Renal cortex interstitium (tissue), 11 donors: ENCODE data around the gene SDC4. TPM values are rescaled to one million over a fixed set of nuclear protein-coding genes. Genes with fewer than 3 reads are reported as not detected.
A peak's percentile ranks its signal among the peaks of the same experiment; 100 is the strongest.

Experiments used
- DNase-seq, 11 donors: peaks; one replicate each; pipeline ENCODE4 v3.0.0-alpha.2; 2013; ENCODE audit warnings: low read depth in 9 of 11, low spot score in 4 of 11; ENCODE audit errors: extremely low read depth in 1 of 11
- polyA plus RNA-seq, 3 donors: library from polyadenylated mRNA; unstranded; fragments of 120-200 nt; gene quantifications; one replicate each; pipeline ENCODE4 v1.2.1, GENCODE V29; 2013; ENCODE audit not compliant: insufficient read length in 3 of 3

The SDC4 gene
- polyA plus RNA-seq, 3 donors = 130 to 177 (median 159) TPM

DNA sequence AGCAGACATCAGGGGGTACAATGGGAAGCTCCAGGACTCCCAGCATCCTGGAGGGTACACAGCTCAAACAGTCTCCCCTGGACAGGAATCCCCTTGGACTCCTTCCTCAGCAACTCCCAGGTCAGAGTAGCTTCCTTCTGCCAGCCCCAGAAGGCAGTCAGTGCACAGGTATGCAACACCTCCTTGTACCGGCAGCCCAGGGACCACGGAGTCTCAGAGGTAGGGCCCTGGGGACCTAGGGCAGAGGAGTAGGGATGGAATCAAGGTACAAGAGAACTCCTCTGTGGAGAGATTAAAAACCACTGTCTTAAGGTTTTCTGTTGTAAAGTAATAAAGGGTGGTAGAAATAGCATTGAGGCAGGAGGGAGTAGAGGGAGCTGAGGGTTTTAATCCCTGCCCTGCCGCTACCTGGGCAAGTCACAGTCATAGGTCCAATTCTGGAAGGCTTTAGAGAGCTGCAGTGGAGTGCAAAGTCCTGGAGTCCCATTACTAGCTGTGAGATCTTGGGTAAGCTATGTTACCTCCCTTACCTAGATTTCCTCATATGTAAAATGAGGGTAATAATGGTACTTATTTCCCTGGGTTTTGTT lies 22.4 kb upstream of the SDC4 start:
- no peak for DNase-seq

DNA sequence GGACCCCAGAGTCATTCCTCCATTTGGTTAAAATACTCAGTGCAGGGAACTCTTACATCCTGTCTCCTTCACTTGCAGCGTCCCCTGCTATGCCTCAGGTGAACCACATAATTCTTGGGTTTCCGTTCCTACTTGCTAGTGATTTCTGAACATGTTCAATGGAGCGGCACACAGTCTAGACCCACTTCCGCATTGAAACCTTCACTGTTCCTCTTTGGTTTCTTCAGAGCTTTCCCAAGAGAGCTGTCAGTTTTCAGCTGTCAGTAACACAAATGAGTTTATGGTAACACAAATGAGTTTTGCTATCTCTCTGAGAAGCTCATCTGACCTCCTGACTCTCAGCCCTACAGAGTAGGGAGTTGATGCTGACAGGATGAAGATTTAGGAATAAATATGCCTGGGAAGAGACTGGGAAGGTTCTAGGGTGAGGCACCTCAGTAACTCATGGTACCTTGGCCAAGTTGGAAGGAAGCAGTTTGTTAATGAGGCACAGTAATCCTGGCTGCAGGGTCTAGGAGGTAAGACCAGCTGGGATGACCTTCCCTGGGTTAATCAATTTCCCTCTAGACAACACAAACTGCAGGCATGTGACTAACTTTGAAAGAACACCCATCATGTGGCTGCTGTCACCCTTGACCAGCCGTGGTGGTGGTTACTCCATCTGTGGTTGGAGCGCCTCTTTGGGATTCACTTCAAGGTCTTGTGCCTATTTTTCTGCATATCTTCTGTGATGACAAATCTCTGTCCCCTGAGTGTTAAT lies 20.2 kb upstream of the SDC4 start:
- DNase-seq = no peak

DNA sequence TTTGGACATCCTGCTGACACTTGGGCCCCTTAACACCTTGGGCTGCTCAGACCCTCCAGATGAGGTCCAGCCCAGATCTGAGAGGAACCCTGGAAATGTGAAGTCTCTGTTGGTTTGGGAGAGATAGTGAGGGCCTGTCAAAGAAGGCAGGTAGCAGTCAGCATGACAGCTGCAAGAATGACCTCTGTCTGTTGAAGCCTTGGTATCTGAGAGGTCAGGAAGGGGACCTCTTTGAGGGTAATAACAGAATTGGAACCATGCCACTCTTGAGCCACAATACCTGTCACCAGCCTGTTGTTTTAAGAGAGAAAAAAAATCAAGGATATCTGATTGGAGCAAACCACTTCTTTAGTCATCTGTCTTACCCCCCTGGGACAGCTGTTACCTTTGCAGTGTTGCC lies 18.9 kb upstream of the SDC4 start:
- no peak for DNase-seq

DNA sequence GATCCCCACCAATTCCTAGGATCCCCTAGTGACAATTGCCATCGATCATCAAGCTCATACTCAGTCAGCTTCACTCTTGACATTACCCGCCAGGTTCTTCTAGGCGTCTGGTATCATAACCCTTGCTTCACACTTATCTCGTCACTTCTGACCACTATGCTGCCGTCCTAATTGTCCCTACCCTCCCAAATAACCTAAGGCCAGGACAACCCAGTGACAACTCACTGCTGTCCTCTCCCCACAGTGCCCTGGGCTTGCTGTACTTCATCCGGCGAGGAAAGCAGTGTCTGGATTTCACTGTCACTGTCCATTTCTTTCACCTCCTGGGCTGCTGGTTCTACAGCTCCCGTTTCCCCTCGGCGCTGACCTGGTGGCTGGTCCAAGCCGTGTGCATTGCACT lies 18.4 kb upstream of the SDC4 start:
- no peak for DNase-seq

DNA sequence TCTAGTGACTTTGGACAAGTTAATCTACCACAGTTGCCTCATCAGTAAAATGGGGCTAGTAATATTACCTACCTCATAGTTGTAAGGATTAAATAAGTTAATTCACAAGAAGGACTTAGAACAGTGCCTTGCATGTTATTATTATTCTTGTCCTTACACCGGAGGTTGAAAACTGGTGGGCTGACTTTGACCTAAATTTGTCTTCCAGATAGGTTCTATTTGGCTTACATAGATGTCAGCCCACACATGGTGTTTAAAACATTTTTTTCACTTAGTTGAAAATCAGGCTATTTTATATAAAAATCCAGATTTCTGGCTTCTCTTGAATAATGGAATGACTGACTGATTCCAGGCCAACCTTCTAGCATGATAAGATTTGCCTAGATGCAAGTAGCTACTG lies 18.0 kb upstream of the SDC4 start:
- no peak for DNase-seq

DNA sequence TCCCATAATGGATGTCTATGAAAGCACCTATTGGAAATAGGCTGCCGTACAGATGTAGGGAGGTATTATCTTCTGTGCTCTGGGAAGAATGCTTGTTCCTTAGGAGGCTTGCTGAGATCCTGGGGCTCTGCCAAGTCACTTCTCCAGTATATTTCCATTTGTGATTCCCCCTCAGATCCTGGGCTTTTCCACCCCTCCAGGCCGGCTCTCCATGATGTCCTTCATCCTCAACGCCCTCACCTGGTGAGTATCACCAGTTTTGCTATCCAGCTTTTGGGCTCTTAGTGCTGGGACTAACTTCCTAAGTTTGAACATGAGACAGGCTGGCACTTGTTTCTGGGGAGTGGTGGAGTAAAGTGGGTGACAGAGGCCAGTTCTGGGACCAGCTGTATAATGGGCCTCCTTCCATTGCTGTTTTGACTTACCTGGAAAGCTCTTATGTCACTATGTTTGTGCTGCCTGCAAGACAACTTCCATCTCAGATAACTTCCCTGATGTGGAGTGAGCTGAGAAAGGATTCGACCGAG lies 17.3 kb upstream of the SDC4 start:
- no peak for DNase-seq

DNA sequence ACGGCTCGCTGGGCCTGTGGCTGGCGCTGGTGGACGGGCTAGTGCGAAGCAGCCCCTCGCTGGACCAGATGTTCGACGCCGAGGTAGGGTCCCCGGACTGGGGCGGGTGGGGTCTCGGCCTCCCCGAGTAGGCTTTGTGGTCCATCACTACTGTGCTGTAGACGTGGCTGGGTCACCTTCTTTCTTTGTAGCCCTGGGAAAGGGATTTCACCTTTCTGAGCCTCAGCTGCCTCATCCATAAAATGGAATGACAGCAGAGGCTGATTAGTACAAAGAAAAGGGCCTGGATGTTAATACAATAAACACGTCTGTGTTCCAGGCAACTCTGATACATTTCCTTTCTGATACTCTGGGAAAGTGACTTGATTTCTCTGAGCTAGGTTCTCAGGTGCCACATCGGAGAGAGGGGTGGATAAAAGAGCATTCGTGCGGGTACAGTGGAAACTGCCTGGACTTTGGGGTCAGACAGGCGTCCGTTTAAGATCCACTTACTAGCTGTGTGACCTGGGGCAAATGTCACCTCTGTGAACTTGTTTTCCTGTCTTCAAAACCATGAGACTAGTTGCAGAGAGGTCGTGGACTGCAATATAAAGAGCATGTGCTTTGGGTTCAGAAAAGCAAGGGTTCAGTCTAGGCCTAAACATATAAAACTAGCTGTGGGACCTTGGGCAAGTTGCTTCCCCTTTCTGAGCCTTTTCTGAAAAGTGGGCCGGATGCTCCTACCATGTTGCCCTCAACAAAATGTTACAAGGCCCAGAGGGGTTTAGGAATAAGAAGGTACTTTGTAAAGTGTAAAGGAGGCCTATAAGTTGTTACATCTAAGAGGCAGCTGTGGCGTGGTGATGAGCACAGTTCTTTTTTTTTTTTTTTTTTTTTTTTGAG lies 15.6 kb upstream of the SDC4 start:
- no peak for DNase-seq

DNA sequence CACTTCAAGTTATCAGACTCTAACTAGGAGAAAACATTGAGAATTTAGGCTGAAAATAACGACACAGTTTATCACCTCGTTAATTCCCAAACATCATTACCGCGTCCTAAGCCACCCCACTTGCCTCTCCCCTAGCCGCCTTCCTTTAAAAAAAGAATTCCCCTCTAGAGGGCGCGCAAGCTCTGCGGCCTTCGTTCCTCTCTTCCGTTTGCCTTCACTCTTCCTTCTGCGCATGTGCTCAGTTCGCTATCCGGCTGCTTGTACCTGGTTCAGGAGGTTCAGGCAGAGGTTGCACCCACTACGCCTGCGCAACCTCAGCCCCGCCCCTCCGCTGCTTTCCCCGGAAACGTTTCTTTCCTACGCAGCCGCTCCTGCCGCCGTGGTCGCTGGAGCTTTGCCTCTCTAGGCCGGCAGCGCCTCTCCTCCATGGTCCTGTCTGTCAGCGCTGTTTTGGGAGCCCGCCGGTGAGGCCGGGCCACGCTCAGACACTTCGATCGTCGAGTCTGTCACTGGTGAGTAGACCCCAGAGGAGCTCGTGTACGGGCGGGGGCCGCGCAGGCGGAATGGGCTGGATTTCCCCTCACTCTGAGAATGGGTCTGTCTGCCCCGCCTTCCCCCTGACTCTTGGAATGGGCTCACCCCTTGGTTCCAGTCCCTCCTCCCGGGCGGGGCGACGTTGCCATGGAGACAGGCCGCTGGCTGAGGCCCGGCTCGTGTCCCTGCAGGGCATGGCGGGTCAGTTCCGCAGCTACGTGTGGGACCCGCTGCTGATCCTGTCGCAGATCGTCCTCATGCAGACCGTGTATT lies 14.8 kb upstream of the SDC4 start, which contains the start of gene SYS1:
SYS1 (plus strand) TSS at position 353 of the 807 bp plus-strand sequence; CDS start at position 729, 376 bp downstream.
- peak; percentile 97 to 99 (median 98) for DNase-seq

DNA sequence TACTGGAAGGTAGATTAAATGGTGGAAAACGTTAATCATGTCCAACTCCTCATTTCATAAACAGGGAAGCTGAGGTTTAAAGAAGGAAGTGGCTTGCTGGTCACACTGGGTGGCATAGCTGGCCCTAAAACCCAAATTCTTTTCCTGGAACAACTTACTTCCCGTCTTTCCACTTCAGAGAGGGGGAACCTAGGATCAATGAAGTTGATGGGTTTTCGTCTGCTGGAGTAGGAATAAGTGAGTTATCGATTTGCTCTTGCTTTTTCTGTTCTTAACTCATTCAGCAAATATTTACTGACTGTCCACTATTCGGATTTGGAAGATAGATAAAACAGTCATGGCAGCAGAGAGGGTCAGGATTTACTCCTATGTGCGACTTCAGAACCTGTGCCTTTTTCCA lies 13.6 kb upstream of the SDC4 start:
- DNase-seq = no peak

DNA sequence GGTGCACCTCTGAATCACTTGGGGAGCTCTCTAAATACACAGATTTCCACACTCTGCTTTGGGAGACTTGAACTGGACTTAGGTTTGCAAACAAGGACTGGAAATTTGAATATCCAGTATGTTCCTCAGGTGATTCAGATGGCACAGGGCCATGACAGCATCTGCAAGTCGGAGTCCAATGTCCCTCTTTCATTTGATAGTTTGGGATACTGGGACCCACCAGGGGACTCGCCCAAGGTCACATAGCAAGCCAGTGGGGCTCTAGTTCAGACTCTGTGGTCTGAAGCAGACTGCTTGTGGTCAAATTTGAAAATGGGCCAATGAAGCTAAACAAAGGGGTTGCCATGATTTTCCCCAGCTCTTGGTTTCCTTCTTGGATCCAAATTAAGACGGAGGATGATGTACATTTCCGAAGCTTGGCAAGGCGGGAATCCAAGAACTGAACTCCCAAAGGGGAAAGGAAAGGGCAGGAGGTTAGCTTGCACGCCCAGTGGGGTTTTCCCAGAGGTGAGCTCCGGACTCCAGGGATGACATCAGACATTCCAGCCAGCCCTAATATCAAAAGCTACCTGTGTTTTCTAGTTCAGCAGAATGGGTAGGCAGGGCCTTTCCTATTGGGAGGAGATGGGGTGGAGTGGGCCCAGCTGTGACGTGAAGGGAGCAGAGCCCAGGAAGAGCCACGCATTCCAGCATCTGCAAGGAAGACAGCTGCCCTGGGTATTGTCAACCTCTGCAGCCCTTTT lies 11.4 kb upstream of the SDC4 start:
- DNase-seq = no peak

DNA sequence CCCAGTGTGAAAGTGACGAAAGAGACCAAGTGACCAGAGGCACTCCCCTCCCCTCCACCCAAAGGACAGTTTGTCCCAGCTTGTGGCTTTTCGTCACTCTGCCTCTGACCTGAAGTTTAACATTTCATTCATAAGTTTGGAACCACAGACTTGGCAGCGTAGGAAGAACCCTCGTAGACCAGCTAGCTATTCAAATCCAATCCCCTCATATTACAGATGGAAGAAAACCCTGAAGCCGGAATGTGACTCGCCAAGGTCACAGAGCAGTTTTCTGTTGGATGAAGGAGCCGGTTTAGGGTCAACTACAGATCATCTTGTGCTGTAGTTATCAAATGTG lies 10.8 kb upstream of the SDC4 start:
- no peak for DNase-seq

DNA sequence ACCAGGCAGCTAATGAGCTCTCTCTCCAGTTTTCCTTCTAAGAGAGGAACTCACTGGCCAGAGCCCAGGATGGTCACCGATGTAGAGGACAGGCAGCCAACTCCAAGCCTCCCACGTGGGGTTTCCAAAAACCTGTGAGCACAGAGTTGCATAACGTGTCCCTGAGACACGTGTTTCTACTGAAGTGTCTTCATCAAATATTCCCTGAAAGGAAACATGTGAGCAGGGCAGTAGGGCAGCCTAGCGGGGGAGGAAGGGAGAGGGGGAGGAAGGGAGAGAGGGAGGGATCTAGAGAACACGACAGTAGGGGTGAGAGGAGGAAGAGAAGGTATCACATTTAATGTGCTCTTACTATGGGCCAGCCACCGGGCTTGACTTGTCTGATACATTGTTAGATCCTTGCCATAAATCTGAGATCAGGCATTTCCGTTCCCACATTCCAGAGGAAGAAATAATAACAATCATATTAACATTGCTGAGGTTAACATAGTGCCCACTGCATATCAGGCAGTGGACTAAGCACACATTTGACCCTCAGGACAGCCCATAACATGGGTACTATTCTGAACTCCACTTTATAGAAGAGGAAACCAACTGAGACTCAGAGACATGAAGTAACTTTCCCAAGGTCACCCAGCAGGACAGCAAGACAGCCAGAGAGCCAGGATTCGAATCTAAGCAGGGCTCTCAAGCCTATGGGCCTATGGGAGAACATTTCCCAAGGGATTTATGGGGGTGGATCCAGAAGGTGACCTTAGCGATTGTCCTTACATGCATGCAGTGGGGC lies 10.3 kb upstream of the SDC4 start:
- DNase-seq = no peak

DNA sequence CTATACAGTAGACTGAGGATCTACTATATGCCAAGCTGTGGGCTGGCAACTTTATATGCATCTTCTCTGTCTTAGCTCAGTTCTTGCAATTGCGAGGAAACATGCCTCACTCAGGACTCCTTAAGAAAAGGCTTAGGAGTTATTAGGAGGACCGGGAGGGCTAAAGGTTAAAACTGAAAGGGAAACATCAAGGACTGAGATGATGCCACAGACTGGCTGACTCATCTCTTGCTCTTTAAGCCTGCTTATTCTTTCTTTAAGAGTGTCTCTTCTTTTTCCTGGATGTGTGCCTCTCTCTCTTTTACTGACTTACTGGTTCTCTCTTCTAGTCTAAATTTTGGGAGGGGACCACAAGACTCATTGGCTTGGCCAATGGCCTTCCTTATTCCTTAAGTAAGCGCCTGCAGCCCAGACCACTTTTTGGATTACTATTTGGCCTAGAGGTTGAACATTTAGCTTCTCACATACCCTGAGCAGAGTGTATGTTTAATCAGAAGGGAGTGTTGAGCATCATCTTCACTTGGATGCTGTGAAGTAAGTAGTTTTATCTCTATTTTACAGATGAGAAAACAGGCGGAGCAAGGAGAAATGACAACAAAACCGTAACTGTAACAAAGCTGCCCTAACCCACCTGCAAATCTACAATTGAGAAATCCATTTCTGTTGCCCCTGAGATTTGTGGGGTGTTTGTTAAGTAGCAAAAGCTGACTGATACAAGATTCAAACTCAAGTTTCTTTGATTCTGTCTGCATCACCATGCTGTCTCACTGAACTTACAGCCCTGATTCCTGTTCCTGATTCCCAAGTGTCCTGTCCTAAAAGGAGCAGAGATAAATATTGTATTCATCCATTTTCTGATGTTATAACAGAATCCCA lies 7.2 kb upstream of the SDC4 start:
- DNase-seq = no peak

DNA sequence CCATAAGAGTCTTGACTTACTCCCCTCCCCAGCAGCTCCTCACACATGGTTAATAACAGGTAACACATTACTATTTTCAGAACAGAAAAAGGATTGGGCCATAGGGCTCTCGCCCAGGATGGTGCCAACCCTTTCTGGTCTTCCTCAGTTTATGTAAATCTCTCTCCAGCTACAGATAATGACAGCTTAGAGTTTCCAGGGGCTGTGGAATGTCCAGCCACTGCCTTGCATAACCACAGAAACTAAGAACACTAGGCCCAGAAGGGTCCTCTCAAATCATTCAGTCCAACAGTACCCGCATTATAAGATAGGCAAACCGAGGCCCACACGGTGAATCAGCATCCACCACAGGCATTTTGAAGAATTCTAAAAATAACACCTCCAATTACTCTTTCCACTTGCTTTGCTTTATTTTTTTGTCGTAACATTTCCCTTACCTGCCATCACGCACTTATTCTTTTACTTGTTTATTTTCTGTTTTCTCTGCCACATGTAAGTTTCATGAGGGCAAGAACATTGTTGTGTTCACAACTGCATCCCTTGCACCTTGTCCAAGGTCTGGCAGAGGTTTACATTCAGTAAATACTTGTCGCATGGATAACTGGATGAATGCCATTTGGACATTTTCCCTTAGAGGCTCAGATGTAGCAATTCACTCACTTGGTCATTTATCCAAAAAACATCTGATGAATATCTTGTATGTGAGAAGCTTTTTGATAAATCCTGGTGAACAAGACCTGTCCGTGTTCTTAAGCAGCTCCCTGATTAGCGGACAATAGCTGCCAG lies 6.4 kb upstream of the SDC4 start:
- DNase-seq = no peak

DNA sequence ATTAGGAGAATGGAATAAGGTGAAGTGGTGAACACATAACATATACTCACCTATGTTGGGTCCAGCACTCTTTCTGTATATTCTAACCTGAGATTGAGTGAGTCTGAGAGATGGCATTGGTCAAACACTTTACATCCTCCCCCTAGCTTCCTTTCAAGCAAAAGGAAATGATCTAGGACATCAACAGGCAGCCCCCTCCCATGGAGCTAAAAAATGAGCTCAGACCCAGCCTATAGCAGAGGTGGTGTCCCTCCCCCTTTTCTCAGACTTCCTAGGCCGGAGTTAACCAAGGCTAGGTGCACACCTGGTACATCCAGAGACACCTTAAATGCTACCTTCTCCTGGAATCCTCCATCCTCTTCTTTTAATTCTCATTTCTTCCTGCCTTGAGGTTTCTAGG lies 5.5 kb upstream of the SDC4 start:
- DNase-seq = no peak

DNA sequence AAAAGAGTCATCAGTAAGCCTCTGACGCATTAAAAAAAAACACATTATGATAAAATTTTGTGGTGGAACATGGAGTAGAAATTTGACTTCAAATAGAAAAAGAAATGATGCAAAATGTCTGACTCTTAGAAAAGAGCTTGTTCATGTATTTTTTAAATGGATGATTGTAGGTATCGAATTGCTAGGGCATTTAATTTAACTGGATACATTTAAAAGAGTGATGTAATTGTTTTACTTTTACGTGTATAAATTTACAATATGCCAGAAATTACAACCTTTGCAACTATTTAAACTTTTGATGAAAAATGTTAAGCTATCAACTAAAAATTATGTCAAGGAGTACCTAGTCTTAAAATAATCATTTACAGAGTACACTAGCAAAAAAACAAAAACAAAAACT lies 4.5 kb upstream of the SDC4 start:
- DNase-seq = no peak
